Heart right ventricle (tissue), 16 donors: ENCODE measurements around the gene KIF7. TPM values are rescaled to one million over a fixed set of nuclear protein-coding genes. Genes with fewer than 3 reads are reported as not detected.

Experiments used
- ATAC-seq, 8 donors: fragments of 200-7000 bp; cut with Tn5 transposase; one replicate each; pipeline ENCODE4 v1.9.1; 2020; ENCODE audit warnings: mild to moderate bottlenecking in 8 of 8, moderate library complexity in 8 of 8, moderate number of reproducible peaks in 1 of 8
- DNase-seq, 2 donors: peaks; one replicate each; pipeline ENCODE4 v3.0.0-alpha.2; 2020
- H3K27ac ChIP-seq, 10 donors: fragments of 200-600 bp; sonication (generic) in 2 of 10; one replicate each; pipeline versions ENCODE4 v1.5.0 to v1.8.0; 2020 to 2022; ENCODE audit warnings: mild to moderate bottlenecking in 3 of 10
- H3K27me3 ChIP-seq, 7 donors: fragments of 200-600 bp; one replicate each; pipeline ENCODE4 v1.8.0; 2021 to 2022; ENCODE audit warnings: mild to moderate bottlenecking in 2 of 7
- H3K36me3 ChIP-seq, 9 donors: fragments of 200-600 bp; sonication (generic) in 1 of 9; one replicate each; pipeline versions ENCODE4 v1.5.0 to v1.8.0; 2020 to 2022; ENCODE audit warnings: mild to moderate bottlenecking in 2 of 9
- H3K4me1 ChIP-seq, 9 donors: fragments of 200-600 bp; sonication (generic) in 1 of 9; one replicate each; pipeline versions ENCODE4 v1.5.0 to v1.8.0; 2020 to 2022; ENCODE audit warnings: mild to moderate bottlenecking in 4 of 9
- H3K4me3 ChIP-seq, 10 donors: fragments of 200-600 bp; sonication (generic) in 2 of 10; one replicate each; pipeline versions ENCODE4 v1.5.0 to v1.8.0; 2020 to 2022; ENCODE audit warnings: mild to moderate bottlenecking in 7 of 10, moderate library complexity in 2 of 10
- H3K9me3 ChIP-seq, 11 donors: fragments of 200-600 bp in 10 of 11; sonication (generic) in 2 of 11; one replicate each; pipeline versions ENCODE4 v1.5.0 to v1.8.0; 2013 to 2022; ENCODE audit warnings: mild to moderate bottlenecking in 2 of 11, control low read depth in 1 of 11, moderate library complexity in 1 of 11
- WGBS, 2 donors: extraction: QIAGEN DNeasy Blood & Tissue Kit; methylation state at CpG; one replicate each; pipeline ENCODE4 v1.1.7; 2013; ENCODE audit warnings: inconsistent platforms in 1 of 2; 5-methylcytosine and 5-hydroxymethylcytosine counted together
- intact Hi-C, 10 donors: fragments of 100-400 bp; cut with DNase I; formaldehyde crosslinking; loops; one replicate each; pipeline versions ENCODE4 v1.11.1 to v1.14.2; 2022
- polyA plus RNA-seq, 2 donors: library from polyadenylated mRNA; stranded (reverse); fragments of 200-250 nt; gene quantifications; one replicate each; pipeline ENCODE4 v1.2.3, GENCODE V29; 2013
- total RNA-seq, 10 donors: library from RNA; stranded (reverse); fragmentation: NEBNext Ultra II Directional in 3 of 10; extraction: Animal tissue kit (Norgen Biotek cat#: 25700) in 3 of 10; gene quantifications; one replicate each; pipeline versions ENCODE4 v1.2.1 to v1.2.4, GENCODE V29; 2021 to 2023
- TF ChIP-seq, protein P1 (sequence below), 9 donors: fragments of 200-600 bp; sonication (generic) in 2 of 9; IDR thresholded peaks; one replicate each; pipeline versions ENCODE4 v1.5.0 to v1.8.0; 2021 to 2022; ENCODE audit warnings: antibody characterized with exemption in 9 of 9, mild to moderate bottlenecking in 5 of 9, moderate library complexity in 1 of 9
- donor health status: Arrhythmogenic right ventricular cardiomyopathy.
- donor health status: ischemic (EF 13 %, LVEDD 7.1; RV severe dilation, severe dysfunction).
- donor health status: healthy with polysubstance abuse.
- donor health status: DM: no; HTN: yes; CAD: no.
- donor health status: DM: no; HTN: no; CAD: no.
- donor health status: ischemic (EF 25% LVEDD 6.9; RV normal size, moderate dysfunction).
- donor health status: ischemic (EF 25% LVEDD 5.7; RV mildly dilated, moderate dysfunction).
- donor health status: healthy.
- donor health status: DM: yes; HTN: yes; CAD: no.
- donor health status: Ischemic cardiomyopathy.
- donor health status: ischemic (EF 35%, LVEDD 5.7; RV mildly dilated, moderate dysfunction).
- donor health status: nonischemic (EF 11% LVEDD 7.7; RV severe dilation, severe dysfunction).
- donor health status: DM: yes; HTN: yes; CAD: no.
- donor health status: PGD.
- donor health status: ischemic (EF 29% LVEDD 5.4; RV normal size, mild dysfunction).
- donor health status: nonischemic (EF 23%, LVEDD 6.1; RV moderate dilation, normal function).

The KIF7 gene
- total and polyA plus RNA-seq, 12 donors: 1.5 to 4.7 (median 3.1) TPM

DNA sequence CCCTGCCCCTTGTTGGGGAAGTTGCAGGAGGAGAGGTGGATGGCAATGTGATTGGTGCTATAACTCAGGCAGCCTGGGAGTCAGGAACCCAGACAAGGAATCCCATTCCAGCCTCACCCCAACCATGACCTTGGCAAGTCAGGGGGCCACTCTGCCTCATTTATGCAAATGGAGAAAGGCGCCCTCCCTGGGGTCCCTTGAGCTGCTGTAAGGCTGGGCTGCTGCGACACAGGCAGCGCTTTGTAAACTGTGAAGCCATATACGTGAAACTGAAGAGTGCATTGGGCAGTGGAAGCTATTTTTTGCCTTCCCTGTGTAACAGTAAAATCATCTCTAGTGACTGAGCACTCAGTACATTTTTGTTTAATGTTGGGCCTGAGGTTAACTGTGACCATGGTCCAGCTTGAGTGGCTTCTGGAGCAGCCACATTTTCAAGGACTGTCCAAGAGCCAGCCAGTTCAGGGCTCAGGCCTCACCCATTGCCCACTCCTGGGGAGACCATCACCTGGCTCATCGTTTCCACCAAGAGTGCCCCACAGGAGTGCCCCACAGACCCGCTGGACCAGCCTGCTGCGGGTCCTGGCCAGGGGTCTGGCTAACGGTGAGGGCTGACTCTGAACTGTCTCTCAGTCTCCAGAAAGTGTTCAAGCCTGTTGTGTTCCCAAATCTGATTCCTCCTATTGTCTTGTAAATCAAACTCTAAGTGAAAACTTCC lies 27.9 kb downstream of the KIF7 start:
- Histone ChIP-seq H3K36me3 (peaks cover 0 to 97% (median 9%) of the 10 kb centered on the region in 9 donors), H3K4me3 (no peak overlapping the region), H3K4me1 (no peaks in the 10 kb centered on the region), H3K27ac (no peak overlapping the region), H3K27me3 (no peaks in the 10 kb centered on the region), H3K9me3 (no peaks in the 10 kb centered on the region)
- TF ChIP-seq, protein P1, sequence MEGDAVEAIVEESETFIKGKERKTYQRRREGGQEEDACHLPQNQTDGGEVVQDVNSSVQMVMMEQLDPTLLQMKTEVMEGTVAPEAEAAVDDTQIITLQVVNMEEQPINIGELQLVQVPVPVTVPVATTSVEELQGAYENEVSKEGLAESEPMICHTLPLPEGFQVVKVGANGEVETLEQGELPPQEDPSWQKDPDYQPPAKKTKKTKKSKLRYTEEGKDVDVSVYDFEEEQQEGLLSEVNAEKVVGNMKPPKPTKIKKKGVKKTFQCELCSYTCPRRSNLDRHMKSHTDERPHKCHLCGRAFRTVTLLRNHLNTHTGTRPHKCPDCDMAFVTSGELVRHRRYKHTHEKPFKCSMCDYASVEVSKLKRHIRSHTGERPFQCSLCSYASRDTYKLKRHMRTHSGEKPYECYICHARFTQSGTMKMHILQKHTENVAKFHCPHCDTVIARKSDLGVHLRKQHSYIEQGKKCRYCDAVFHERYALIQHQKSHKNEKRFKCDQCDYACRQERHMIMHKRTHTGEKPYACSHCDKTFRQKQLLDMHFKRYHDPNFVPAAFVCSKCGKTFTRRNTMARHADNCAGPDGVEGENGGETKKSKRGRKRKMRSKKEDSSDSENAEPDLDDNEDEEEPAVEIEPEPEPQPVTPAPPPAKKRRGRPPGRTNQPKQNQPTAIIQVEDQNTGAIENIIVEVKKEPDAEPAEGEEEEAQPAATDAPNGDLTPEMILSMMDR (IDR thresholded peaks at IDR 0.05): no peak
- WGBS, 2 donors: 96 to 97% methylated on average over 8 of the region's 8 CpGs
- DNase-seq: no peak
- intact Hi-C loops: no loop called here
- ATAC-seq: no peak

DNA sequence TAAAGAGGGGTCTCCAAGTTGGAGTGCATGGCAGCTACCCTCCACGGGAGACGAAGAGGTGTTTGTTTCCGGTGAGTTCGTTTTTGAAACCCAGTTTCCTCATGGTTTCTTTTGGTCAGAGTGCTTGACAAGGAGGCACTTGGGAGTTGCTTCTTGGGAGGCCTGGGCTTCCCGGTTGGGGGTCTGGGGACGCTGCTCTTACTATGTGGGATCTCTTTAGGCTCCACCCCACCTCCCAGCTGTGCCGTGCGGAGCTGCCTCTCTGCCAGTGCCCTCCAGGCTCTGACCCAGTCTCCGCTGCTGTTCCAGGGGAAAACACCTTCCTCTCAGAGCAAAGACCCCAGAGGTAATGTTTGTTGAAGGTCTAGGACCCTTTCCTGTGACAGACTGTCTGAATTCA lies 29.6 kb downstream of the KIF7 start:
- ATAC-seq (no peak), DNase-seq (no peak)
- TF ChIP-seq, protein P1 (IDR thresholded peaks at IDR 0.05): no peak
- Histone ChIP-seq H3K4me1 (no peaks in the 10 kb centered on the region), H3K4me3 (no peak overlapping the region), H3K27ac (no peak overlapping the region), H3K36me3 (peaks cover 0 to 93% (median 0%) of the 10 kb centered on the region in 9 donors), H3K9me3 (no peaks in the 10 kb centered on the region), H3K27me3 (no peaks in the 10 kb centered on the region)
- intact Hi-C loops: no loop called here
- 91 to 93% methylated on average over 9 of the region's 9 CpGs for WGBS, 2 donors

DNA sequence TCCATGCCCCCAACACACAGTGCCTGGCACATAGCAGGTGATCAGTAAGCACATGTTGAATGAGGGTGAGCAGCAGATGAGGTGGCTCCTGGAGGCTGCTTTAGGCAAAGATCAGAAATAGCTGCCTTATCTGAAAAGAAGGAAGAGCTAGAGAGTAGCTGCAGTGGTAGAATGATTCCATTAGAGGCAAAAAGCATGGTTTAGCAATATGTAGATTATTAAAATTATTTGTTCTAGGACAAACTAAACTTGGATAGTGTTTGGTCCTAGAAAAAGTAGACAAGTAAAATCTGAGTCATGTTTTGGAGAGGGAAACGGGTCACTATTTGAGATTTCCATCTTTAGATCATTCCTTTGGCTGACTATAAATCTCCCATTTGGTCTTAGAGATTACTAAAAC lies 32.1 kb downstream of the KIF7 start:
- no peak for ATAC-seq
- Histone ChIP-seq H3K36me3 (peaks cover 0 to 94% (median 0%) of the 10 kb centered on the region in 9 donors), H3K4me3 (no peak overlapping the region), H3K4me1 (no peaks in the 10 kb centered on the region), H3K27ac (no peak overlapping the region), H3K27me3 (no peaks in the 10 kb centered on the region), H3K9me3 (no peaks in the 10 kb centered on the region)
- TF ChIP-seq, protein P1 (IDR thresholded peaks at IDR 0.05): no peak
- 65 to 84% methylated on average over 1 of the region's 1 CpG for WGBS, 2 donors
- intact Hi-C loops: no loop called here
- no peak for DNase-seq

DNA sequence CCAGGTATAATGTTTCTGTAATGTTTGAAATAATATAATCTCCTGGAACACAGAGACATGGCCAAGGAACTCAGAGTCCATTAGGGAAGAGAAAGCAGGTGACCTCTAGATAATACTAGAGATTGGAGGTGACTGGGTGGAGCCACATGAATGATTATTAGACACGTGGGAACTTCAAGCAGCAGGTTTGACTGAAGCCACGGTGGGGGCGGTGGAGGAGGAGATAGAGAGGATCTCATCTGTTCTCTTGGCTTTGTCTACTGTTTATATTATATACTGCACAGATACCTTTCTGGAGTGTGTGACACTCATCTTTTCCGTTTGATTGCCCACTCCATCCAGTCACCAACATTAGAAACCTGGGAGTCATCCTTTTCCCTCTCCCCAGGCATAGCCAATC lies 33.7 kb downstream of the KIF7 start:
- DNase-seq: no peak
- Histone ChIP-seq H3K4me3 (no peak overlapping the region), H3K27ac (no peak overlapping the region), H3K9me3 (no peaks in the 10 kb centered on the region), H3K36me3 (peaks cover 0 to 92% (median 0%) of the 10 kb centered on the region in 9 donors), H3K27me3 (no peaks in the 10 kb centered on the region), H3K4me1 (no peaks in the 10 kb centered on the region)
- 68 to 71% methylated on average over 4 of the region's 4 CpGs for WGBS, 2 donors
- ATAC-seq: no peak
- intact Hi-C loops: no loop called here
- TF ChIP-seq, protein P1 (IDR thresholded peaks at IDR 0.05): no peak
